ENCODE results near the gene EXO5.

DNA sequence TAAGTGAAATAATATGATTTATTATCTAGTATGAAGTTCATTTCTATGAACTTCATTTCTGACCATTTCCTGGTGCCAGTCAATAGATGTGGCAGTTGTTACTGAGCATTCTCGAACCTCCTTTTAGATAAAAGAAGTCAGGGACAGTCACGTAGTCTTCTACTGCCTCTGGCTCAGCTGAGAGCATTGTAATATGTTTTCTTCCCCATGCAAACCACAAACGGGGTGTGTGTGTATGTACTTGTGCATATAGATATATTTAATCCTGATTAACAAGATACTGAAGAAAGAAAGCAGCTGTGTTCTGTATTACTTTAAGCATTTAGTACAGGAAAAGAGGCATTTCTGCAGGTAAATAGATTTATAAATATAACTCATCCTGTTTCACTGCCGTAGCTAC, 44.5 kb downstream of the EXO5 start:
- TF ChIP-seq, protein P1, sequence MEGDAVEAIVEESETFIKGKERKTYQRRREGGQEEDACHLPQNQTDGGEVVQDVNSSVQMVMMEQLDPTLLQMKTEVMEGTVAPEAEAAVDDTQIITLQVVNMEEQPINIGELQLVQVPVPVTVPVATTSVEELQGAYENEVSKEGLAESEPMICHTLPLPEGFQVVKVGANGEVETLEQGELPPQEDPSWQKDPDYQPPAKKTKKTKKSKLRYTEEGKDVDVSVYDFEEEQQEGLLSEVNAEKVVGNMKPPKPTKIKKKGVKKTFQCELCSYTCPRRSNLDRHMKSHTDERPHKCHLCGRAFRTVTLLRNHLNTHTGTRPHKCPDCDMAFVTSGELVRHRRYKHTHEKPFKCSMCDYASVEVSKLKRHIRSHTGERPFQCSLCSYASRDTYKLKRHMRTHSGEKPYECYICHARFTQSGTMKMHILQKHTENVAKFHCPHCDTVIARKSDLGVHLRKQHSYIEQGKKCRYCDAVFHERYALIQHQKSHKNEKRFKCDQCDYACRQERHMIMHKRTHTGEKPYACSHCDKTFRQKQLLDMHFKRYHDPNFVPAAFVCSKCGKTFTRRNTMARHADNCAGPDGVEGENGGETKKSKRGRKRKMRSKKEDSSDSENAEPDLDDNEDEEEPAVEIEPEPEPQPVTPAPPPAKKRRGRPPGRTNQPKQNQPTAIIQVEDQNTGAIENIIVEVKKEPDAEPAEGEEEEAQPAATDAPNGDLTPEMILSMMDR (IDR thresholded peaks at IDR 0.05; ENCODE audit: low read depth, low read length), result no peak
- no peak for TF ChIP-seq POLR2A (IDR thresholded peaks at IDR 0.05; ENCODE audit: extremely low read depth, insufficient read length)
- TF ChIP-seq, protein P2, sequence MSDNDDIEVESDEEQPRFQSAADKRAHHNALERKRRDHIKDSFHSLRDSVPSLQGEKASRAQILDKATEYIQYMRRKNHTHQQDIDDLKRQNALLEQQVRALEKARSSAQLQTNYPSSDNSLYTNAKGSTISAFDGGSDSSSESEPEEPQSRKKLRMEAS (IDR thresholded peaks at IDR 0.05; ENCODE audit: low read depth, low read length), result no peak
- TF ChIP-seq MYC (IDR thresholded peaks at IDR 0.05; ENCODE audit: low read depth, low read length), result no peak
